ENCODE data around the gene SEC61A1. TPM values are rescaled to one million over a fixed set of nuclear protein-coding genes. Genes with fewer than 3 reads are reported as not detected.

SEC61A1 gene
- total RNA-seq, 6 experiments from 2014 or later, result 497 to 608 (median 536) TPM

DNA sequence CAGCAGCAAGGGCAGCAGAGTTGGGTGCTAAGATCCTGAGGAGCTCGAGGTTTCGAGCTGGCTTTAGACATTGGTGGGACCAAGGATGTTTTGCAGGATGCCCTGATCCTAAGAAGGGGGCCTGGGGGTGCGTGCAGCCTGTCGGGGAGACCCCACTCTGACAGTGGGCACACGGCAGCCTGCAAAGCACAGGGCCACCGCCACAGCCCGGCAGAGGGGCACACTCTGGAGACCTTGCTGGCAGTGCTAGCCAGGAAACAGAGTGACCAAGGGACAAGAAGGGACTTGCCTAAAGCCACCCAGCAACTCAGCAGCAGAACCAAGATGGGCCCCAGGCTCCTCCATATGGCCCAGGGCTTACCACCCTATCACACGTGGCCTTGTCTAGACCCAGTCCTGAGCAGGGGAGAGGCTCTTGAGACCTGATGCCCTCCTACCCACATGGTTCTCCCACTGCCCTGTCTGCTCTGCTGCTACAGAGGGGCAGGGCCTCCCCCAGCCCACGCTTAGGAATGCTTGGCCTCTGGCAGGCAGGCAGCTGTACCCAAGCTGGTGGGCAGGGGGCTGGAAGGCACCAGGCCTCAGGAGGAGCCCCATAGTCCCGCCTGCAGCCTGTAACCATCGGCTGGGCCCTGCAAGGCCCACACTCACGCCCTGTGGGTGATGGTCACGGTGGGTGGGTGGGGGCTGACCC is 18.8 kb downstream of the SEC61A1 start:
- peaks cover 40% of the 10 kb centered on the region for H3K4me1 Mint-ChIP-seq (ENCODE audit: low read depth)
- no peak overlapping the region for H3K4me3 Mint-ChIP-seq
- H3K27me3 Mint-ChIP-seq (ENCODE audit: insufficient read depth), result peaks cover 6% of the 10 kb centered on the region
- DNase-seq, result no peak
- peak overlapping the region; percentile 57 for H3K27ac Mint-ChIP-seq
- H3K36me3 Mint-ChIP-seq (ENCODE audit: low read depth), result peaks cover 31% of the 10 kb centered on the region
- no peaks in the 10 kb centered on the region for H3K9me3 Mint-ChIP-seq
- TF ChIP-seq, protein P1, sequence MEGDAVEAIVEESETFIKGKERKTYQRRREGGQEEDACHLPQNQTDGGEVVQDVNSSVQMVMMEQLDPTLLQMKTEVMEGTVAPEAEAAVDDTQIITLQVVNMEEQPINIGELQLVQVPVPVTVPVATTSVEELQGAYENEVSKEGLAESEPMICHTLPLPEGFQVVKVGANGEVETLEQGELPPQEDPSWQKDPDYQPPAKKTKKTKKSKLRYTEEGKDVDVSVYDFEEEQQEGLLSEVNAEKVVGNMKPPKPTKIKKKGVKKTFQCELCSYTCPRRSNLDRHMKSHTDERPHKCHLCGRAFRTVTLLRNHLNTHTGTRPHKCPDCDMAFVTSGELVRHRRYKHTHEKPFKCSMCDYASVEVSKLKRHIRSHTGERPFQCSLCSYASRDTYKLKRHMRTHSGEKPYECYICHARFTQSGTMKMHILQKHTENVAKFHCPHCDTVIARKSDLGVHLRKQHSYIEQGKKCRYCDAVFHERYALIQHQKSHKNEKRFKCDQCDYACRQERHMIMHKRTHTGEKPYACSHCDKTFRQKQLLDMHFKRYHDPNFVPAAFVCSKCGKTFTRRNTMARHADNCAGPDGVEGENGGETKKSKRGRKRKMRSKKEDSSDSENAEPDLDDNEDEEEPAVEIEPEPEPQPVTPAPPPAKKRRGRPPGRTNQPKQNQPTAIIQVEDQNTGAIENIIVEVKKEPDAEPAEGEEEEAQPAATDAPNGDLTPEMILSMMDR (IDR thresholded peaks at IDR 0.05), result no peak

DNA sequence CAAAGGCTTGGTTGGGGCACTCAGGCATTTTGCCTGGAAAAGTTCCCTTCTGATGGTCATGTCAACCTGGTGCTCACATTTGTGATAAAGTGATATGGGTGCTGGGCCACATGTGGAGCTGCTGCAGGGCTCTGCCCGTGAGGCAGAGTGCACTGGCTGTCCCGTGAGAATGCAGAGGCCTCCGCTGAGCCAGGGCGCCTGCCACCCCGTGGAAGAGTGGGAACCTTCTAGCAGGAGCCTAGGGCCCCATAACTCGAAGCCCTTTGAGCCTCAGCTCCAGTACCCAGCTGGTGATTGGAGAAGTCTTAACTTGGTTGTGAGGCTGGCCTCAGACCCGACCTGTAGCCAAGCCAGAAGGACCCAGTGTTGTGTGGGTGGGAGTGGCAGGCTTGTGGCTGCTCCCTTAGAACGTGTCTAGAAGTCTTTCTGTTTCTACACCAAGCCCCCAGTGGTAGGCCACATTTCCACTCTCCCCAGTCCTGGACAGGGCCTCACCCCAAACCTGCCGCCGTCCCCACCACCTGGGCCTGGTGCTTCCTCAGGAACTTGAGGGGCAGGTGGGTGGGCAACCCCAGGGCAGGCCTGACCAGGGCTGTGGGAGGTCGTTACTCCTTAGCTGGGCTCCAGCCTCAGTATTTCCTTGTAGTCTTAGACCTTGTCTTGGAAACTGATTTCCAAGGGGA is 19.7 kb downstream of the SEC61A1 start:
- TF ChIP-seq, protein P1 (IDR thresholded peaks at IDR 0.05), result no peak
- Mint-ChIP-seq H3K36me3 (ENCODE audit: low read depth) (peaks cover 29% of the 10 kb centered on the region), H3K27ac (peak overlapping the region; percentile 46), H3K4me1 (ENCODE audit: low read depth) (peaks cover 40% of the 10 kb centered on the region), H3K9me3 (no peaks in the 10 kb centered on the region), H3K4me3 (no peak overlapping the region), H3K27me3 (ENCODE audit: insufficient read depth) (peaks cover 7% of the 10 kb centered on the region)
- DNase-seq, result no peak

DNA sequence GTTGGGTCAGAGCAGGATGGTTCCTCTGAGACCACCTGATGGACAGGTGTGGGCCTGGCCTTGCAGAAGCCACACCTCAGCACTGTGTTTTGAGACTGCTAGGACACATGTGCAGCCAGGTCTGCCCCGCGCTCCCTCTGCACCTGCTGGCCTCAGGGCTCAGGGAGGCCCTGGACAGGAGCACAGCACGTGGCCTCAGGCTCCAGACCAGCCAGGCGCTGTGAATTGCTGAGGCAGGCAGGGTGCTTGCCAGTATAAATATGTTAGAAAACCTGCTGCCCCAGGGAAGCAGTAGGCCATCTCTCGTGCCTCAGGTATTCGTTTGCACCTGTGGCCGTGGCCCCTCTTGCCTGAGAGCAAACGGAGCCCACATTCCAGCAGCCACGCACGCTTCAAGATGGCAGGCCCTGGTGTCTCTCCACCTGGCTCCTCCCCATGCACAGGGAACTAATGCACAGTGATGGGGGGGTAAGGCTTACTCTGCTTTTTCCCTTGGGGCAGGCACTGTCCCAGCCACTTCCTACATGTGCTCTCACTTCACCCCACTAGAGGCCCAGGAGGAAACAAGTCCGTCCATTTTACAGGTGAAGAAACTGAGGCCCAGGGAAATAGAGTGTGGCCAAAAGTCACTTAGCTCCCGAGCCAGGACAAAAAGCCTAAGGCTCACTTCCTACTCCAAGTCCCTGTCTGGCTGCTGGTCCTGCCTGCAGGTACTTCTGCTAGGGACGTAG is 20.4 kb downstream of the SEC61A1 start:
- peaks cover 7% of the 10 kb centered on the region for H3K27me3 Mint-ChIP-seq (ENCODE audit: insufficient read depth)
- H3K4me1 Mint-ChIP-seq (ENCODE audit: low read depth), result peaks cover 43% of the 10 kb centered on the region
- H3K4me3 Mint-ChIP-seq, result no peak overlapping the region
- H3K27ac Mint-ChIP-seq, result no peak overlapping the region
- peaks cover 22% of the 10 kb centered on the region for H3K36me3 Mint-ChIP-seq (ENCODE audit: low read depth)
- DNase-seq, result no peak
- TF ChIP-seq, protein P1 (IDR thresholded peaks at IDR 0.05), result no peak
- H3K9me3 Mint-ChIP-seq, result no peaks in the 10 kb centered on the region

DNA sequence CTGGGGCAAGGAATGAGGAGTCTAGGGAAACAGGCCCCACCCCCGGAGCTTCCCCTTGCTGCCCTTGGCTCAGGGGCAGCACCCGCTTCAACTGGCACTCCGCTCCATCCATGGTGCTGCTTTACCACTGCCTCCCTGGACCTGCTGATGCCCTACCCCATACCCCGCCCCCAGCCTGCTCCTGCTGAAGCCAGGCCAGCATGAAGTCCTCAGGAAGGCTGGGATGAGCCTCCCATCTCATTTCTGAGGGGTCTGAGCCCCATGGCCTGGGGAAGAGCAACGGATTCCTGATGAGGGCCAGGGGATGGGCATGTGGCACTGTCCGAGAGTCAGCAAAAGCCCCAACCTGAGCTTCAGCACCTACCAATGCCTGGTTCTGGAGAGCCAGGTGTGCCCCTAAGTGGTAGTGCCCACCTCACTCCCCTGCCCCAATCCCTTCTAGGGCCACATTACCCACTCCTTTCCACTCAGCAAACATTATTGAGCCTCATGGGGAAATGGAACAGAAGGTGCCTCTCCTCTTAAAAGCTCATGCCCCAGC is 21.0 kb downstream of the SEC61A1 start:
- DNase-seq, result no peak
- Mint-ChIP-seq H3K27me3 (ENCODE audit: insufficient read depth) (peaks cover 7% of the 10 kb centered on the region), H3K9me3 (no peaks in the 10 kb centered on the region), H3K4me3 (no peak overlapping the region), H3K27ac (peak overlapping the region; percentile 73), H3K36me3 (ENCODE audit: low read depth) (peaks cover 17% of the 10 kb centered on the region), H3K4me1 (ENCODE audit: low read depth) (peaks cover 43% of the 10 kb centered on the region)
- TF ChIP-seq, protein P1 (IDR thresholded peaks at IDR 0.05), result no peak

DNA sequence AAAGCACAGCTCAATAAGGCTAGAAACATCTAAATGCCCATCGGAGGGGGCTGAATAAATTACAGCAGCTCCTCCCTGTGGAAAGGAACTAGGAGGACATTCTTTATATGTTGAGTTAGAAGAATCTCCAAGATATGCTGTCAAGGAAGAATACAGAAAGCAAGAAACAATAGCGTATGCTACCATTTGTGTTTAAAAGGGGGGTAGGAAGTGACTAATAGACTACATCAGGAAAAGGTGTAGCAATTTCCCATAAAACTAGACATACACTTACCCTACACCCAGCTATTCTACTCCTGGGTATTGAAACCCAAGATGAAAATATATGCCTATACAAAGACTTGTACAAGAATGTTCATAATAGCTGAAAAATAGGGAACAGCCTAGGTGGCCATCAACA is 21.6 kb downstream of the SEC61A1 start:
- H3K27me3 Mint-ChIP-seq (ENCODE audit: insufficient read depth), result peaks cover 6% of the 10 kb centered on the region
- H3K4me1 Mint-ChIP-seq (ENCODE audit: low read depth), result peaks cover 47% of the 10 kb centered on the region
- peaks cover 16% of the 10 kb centered on the region; the same call in 1 of the 2 replicates for H3K36me3 Mint-ChIP-seq (ENCODE audit: low read depth)
- H3K27ac Mint-ChIP-seq, result peak overlapping the region; percentile 73
- H3K9me3 Mint-ChIP-seq, result no peaks in the 10 kb centered on the region
- H3K4me3 Mint-ChIP-seq, result no peak overlapping the region
- no peak for DNase-seq
- TF ChIP-seq, protein P1 (IDR thresholded peaks at IDR 0.05), result 0 out of 2 replicates have a peak, but pooled peaks have one; percentile 7
